HG03159 (cell line): ENCODE data around the gene TNRC6A.
"Not testable (repeated sequence)": the region's sequence is repeated elsewhere in the genome, so short reads cannot be mapped to it uniquely, and the experiment has no call there.

ENCODE experiments used
- ATAC-seq: cut with Tn5 transposase; IDR thresholded peaks from one replicate; pipeline ENCODE4 v1.9.1; 2021; ENCODE audit warnings: mild to moderate bottlenecking, moderate library complexity; ENCODE audit not compliant: unreplicated experiment

The TNRC6A gene

DNA sequence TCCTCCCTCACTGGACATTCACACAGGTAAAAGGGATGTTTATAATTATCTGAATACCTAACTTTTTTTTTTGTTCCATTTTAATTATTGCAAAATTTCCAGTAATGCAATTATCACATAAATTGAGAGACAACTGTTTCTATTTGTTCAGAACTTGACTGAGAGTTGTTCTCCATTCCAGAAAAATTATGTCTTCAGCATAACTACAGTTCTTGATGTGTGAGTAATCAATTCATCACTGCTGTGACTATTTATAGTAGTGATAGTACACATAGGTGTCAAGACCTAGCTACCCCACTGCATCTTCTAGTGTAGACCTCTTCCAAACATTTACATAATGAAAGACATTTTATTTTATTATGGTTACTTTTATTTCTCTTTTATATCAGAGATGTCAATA lies 5.8 kb upstream of the TNRC6A start:
- ATAC-seq: no peak

GRCh38 chr16:24728011-24728410 lies 1.4 kb upstream of the TNRC6A start:
- no peak for ATAC-seq

DNA sequence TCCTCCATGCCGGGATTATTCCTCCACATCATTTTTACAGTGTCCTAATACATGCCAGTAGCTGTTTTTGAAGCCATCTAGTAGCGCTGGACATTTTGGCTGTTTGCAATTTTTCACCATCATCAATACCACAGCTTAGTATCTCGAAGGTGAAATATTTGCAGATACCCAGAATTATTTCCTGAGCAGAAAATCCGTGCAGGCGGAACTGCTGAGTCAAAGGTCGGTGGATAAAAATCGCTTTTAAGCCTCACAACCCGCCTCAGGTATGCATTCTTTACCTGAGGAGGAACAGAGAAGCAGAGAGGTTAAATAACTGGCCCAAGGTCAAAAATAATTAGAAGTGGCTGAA lies 584 bp upstream of the TNRC6A start:
- ATAC-seq: no peak

- no peak for ATAC-seq
Observed at GRCh38 chr16:24729951-24730815, 732 bp downstream of the TNRC6A start.

DNA sequence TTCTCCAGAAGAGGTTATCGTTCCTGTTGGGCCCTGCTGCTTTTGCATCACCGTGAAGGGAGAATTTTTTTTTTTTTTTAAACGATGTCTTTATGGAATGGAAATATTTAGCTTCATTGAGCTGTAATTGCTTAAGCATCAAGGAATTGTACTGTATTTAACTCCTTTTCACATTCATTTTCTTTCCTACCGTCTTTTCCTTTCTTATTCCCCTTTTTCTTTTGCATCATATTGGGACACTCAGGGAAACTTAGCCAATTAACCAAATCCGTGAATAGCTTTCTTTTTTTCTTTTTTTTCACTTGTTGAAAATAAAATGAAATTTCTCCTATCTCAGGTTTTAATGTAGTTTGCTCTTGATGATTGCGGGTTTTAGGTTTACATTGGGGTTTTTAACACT lies 1.5 kb downstream of the TNRC6A start:
- no peak for ATAC-seq

DNA sequence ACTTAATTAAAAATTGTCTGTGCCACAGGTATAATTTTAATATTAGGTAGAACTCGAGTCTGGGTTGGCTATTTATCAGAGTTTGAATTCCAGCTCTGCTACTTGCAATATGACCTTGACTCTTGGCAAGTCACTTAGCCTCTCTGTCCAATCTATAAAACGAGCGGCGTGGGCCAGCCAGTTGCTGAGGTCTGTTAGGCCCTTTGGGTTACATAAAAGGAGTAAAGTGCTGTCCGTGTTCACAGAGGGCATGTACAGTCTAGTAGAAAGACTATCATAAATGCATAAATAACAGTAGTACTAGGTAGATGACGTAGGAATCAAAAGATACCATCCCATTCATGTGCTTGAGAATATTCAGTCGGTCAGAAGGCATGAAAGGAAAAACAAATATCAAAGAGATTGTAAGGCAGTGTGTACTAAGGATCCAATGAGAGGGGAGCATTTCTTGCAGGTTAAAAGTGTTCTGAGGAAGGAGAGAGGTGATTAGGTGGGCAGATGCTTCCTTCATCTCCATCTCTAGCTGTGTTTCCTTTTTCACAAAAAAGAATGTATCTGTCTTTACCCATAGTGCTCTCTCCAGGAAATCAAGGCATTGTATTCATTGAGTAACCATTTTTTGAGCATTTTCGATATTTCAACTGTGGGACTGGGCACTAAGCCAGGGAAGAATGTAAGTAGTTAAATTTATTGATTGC lies 2.4 kb downstream of the TNRC6A start:
- ATAC-seq: no peak

DNA sequence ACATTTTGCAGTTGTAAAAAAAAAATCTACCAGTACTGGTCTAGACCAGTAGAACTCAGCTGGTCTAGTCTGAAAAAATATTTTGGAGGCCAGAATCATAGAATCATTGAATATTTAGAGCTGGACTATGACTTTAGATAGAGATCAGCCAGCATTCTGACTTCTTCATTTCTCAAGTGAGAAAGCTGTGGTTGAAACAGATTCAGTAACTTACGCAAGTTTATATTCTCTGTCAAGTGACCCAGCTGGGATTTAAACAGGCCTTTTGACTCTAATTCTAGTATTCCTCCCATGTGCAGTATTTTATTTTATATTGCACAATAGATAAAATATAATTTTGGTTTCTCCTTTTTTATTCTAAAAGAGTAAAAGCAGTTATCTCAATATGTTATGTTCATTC lies 4.9 kb downstream of the TNRC6A start:
- ATAC-seq: no peak

- ATAC-seq: no peak
Observed at GRCh38 chr16:24736758-24737157, 7.3 kb downstream of the TNRC6A start.

- ATAC-seq: no peak
Observed at GRCh38 chr16:24737391-24737871, 8.0 kb downstream of the TNRC6A start.

- ATAC-seq: no peak
Observed at GRCh38 chr16:24737916-24738594, 8.6 kb downstream of the TNRC6A start.

- ATAC-seq: no peak
Observed at GRCh38 chr16:24738895-24739294, 9.4 kb downstream of the TNRC6A start.

DNA sequence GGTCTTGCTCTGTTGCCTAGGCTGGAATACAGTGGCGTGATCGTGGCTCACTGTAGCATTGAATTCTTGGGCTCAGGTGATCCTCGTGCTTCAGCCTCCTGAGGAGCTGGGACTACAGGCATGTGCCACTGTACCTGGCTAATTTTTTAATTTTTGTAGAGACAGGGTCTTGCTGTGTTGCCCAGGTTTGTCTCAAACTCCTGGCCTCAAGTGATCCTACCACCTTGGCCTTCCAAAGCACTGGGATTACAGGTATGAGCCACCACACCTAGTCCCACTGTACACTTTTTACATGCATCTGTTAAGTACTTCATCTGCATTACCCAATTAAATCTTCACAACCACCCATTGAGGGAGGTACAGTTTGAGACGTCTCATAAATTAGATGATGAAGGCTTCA lies 12.4 kb downstream of the TNRC6A start:
- no peak for ATAC-seq

DNA sequence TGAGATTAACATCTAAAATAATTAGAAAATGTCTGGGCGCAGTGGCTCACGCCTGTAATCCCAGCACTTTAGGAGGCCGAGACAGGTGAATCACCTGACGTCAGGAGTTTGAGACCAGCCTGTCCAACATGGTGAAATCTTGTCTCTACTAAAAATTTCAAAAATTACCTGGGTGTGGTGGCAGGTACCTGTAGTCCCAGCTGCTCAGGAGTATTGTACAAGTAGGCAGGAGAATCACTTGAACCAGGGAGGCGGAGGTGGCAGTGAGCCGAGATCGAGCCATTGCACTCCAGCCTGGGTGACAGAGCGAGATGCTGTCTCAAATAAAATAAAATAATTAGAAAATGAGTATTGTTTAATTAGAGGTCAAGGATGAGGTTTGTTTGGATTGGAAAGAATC lies 13.2 kb downstream of the TNRC6A start:
- not testable (repeated sequence) for ATAC-seq

GRCh38 chr16:24745391-24745790 lies 15.9 kb downstream of the TNRC6A start:
- no peak for ATAC-seq

GRCh38 chr16:24745791-24746190 lies 16.3 kb downstream of the TNRC6A start:
- no peak for ATAC-seq

- no peak for ATAC-seq
Observed at GRCh38 chr16:24747441-24747840, 18.0 kb downstream of the TNRC6A start.

DNA sequence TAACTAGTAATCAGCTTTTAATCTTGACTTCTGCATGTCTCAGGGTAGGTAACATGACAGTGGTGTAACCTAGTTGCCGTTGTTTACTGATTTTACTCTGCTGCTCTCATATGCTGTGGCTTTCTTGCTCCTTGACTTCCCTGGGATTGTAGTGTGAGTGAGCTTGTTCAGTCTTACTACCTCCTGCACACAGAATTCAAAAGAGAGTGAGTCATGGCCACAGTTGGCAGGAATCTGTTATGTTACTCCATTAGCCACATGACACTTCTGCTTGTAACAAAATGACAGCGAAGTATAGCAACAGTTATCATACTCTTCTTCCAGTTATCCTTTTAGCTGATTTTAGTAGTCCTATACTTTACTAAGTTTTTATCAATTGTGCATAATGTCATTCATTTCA lies 18.8 kb downstream of the TNRC6A start:
- no peak for ATAC-seq

DNA sequence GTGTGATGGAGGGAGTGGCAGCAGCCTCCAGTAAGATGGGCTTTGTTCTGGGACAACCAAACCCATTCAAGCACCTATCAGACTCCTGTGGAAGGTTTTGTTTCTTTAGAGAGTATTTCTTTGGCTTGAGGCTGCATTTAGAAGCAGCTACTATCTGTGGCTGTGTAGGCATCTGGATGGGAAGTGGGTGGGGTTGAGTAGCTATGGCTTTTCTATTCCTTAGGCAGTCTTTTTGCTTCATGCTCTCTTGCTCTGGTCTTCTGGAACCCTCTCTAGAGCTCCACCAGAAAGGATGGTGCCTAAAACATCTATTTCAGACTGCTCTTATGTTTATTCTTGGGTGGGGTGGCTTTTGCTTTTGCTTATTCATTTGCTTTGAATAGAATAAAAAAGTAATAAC lies 19.9 kb downstream of the TNRC6A start:
- no peak for ATAC-seq

GRCh38 chr16:24749872-24750271 lies 20.4 kb downstream of the TNRC6A start:
- not testable (repeated sequence) for ATAC-seq

DNA sequence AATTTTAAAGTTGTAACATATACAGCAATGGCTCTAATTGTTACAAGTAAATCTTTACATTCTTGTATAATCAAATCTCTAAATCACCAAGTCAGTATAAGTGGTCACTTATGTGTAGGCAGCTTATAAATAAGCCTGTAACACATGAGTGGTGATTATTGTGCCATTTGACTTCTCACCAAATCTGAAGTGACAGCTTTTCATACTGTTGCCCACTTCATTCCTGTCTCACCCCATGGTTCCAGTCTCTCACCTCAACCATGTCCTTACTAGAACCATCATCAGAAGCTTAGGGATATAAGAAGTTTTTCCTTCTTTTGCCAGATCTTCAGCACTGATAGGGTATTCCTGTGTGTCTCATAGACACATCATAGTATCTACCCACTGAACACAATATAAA lies 23.5 kb downstream of the TNRC6A start:
- no peak for ATAC-seq

GRCh38 chr16:24753437-24753836 lies 24.0 kb downstream of the TNRC6A start:
- ATAC-seq: no peak

- ATAC-seq: no peak
Observed at GRCh38 chr16:24754543-24754942, 25.1 kb downstream of the TNRC6A start.
